K562 (cell line): ENCODE data around the gene TAS2R4. TPM values are rescaled to one million over a fixed set of nuclear protein-coding genes. Genes with fewer than 3 reads are reported as not detected.
A peak's percentile ranks its signal among the peaks of the same experiment; 100 is the strongest.

Source experiments
- ATAC-seq: fragments of 200-7000 bp; cut with Tn5 transposase; 3 replicates; pipeline ENCODE4 v1.9.1; 2020; ENCODE audit warnings: moderate library complexity
- BruUV-seq: library from RNA; stranded (reverse); fragments of 400-500 nt; replicated peaks from 2 replicates; lab custom pipeline; 2021; lab: Mats Ljungman, UMichigan
- CTCF ChIA-PET: fragments of 300-600 bp; formaldehyde crosslinking; extraction: SDS; loops from one replicate; lab custom pipeline; 2021; ENCODE audit warnings: low intra/inter-chr PET ratio; lab: Yijun Ruan, JAX
- POLR2A ChIA-PET: fragments of 300-600, 350-650 bp; sonication (Branson Sonifier 250); formaldehyde crosslinking; extraction: SDS; loops from one replicate; lab custom pipeline; 2021; ENCODE audit warnings: antibody characterized with exemption, inconsistent platforms; lab: Yijun Ruan, JAX
- DNase-seq, 4 experiments: peaks; one replicate each; pipeline versions ENCODE4 v3.0.0 to v3.0.0-alpha.2; 2011 to 2018; ENCODE audit warnings: low spot score in 3 of 4, mixed read lengths in 3 of 4; ENCODE audit errors: extremely low read depth in 1 of 4
- FAIRE-seq: peaks from 2 replicates; lab custom pipeline; 2011; peaks lifted over from hg19 to GRCh38; lab: Jason Lieb, UNC
- H2AFZ ChIP-seq: 2 replicates; pipeline ENCODE4 v1.6.0; 2011; ENCODE audit warnings: low read depth, low read length, control low read depth, inconsistent platforms
- H3K27ac ChIP-seq: fragments of 200-600 bp; 3 replicates; pipeline ENCODE4 v1.8.0; 2011; ENCODE audit warnings: low read depth, mild to moderate bottlenecking, control low read depth, inconsistent platforms, low read length, moderate library complexity, mixed read lengths; ENCODE audit errors: extremely low read depth
- H3K27me3 ChIP-seq, 2 experiments: fragments of 300-600 bp in 1 of 2; 2 replicates in 1 of 2; 3 replicates in 1 of 2; pipeline versions ENCODE4 v1.6.0 to v1.8.0; 2011; ENCODE audit warnings: inconsistent platforms in 2 of 2, low read length in 2 of 2, mild to moderate bottlenecking in 1 of 2, mixed read lengths in 1 of 2, moderate library complexity in 1 of 2; ENCODE audit not compliant: control insufficient read depth in 2 of 2, insufficient read depth in 2 of 2
- H3K36me3 ChIP-seq: fragments of 300-600 bp; 3 replicates; pipeline ENCODE4 v1.8.0; 2011; ENCODE audit warnings: mild to moderate bottlenecking, low read length, inconsistent platforms; ENCODE audit not compliant: control insufficient read depth, insufficient read depth
- H3K4me1 ChIP-seq, 2 experiments: fragments of 200-600 bp in 1 of 2; replicated peaks in 1 of 2; 2 replicates in 1 of 2; 3 replicates in 1 of 2; pipeline versions ENCODE4 v1.5.1 to v1.8.0; 2011; ENCODE audit warnings: inconsistent platforms in 2 of 2, low read length in 2 of 2, mild to moderate bottlenecking in 1 of 2, mixed read lengths in 1 of 2, moderate library complexity in 1 of 2; ENCODE audit not compliant: control insufficient read depth in 2 of 2, insufficient read depth in 2 of 2
- H3K4me2 ChIP-seq: 2 replicates; pipeline ENCODE4 v1.6.1; 2011; ENCODE audit warnings: low read length, control low read depth, inconsistent platforms, mixed read lengths; ENCODE audit not compliant: insufficient read depth
- H3K4me3 ChIP-seq: fragments of 200-600 bp; sonication (generic), shearing (Covaris generic); 2 replicates; pipeline ENCODE4 v1.5.1; 2016; ENCODE audit warnings: control low read depth, inconsistent platforms
- H3K79me2 ChIP-seq: fragments of 200-600 bp; 3 replicates; pipeline ENCODE4 v1.8.0; 2011; ENCODE audit warnings: low read length, inconsistent platforms; ENCODE audit not compliant: control insufficient read depth, insufficient read depth
- H3K9ac ChIP-seq, 2 experiments: 2 replicates each; pipeline versions ENCODE4 v1.6.0 to v1.6.1; 2011; ENCODE audit warnings: low read depth in 2 of 2, low read length in 2 of 2, control low read depth in 1 of 2, inconsistent platforms in 1 of 2, mild to moderate bottlenecking in 1 of 2, mixed read lengths in 1 of 2; ENCODE audit not compliant: insufficient read depth in 1 of 2
- H3K9me1 ChIP-seq: one replicate; pipeline ENCODE4 v1.6.0; 2011; ENCODE audit warnings: inconsistent platforms, mild to moderate bottlenecking, low read length, moderate library complexity; ENCODE audit not compliant: control insufficient read depth, insufficient read depth
- H3K9me3 ChIP-seq: replicated peaks from 2 replicates; pipeline ENCODE4 v1.5.1; 2011; ENCODE audit warnings: low read depth, low read length, inconsistent platforms; ENCODE audit not compliant: control insufficient read depth, insufficient read depth
- H4K20me1 ChIP-seq: replicated peaks from 2 replicates; pipeline ENCODE4 v1.6.1; 2011; ENCODE audit warnings: low read length, inconsistent platforms, mixed read lengths; ENCODE audit not compliant: control insufficient read depth, insufficient read depth
- CC2D1A ChIP-seq: fragments of 450-650 bp; IDR thresholded peaks from 2 replicates; pipeline ENCODE4 v1.6.1; 2017; ENCODE audit warnings: mild to moderate bottlenecking
- CHAMP1 ChIP-seq: fragments of 450-650 bp; IDR thresholded peaks from 2 replicates; pipeline ENCODE4 v1.6.1; 2016; ENCODE audit warnings: mild to moderate bottlenecking
- GATA2 ChIP-seq: sonication (generic); formaldehyde crosslinking; IDR thresholded peaks from 2 replicates; pipeline ENCODE4 v1.4.0; 2020; ENCODE audit warnings: mild to moderate bottlenecking, missing genetic modification reagents
- HBP1 ChIP-seq: fragments of 450-650 bp; formaldehyde crosslinking; IDR thresholded peaks from 2 replicates; pipeline ENCODE4 v1.4.0; 2022; ENCODE audit warnings: missing genetic modification characterization
- HNRNPH1 ChIP-seq: fragments of 200-400 bp; formaldehyde crosslinking; optimal IDR thresholded peaks from 2 replicates; pipeline ENCODE3; 2017; ENCODE audit warnings: low read depth, mild to moderate bottlenecking, low read length, moderate library complexity
- SAFB ChIP-seq: fragments of 200-400 bp; formaldehyde crosslinking; IDR thresholded peaks from 2 replicates; pipeline ENCODE4 v1.6.1; 2017; ENCODE audit warnings: low read depth, low read length, borderline replicate concordance
- SMARCA4 ChIP-seq: fragments of 450-650 bp; IDR thresholded peaks from 2 replicates; pipeline ENCODE4 v1.6.1; 2016
- SRSF9 ChIP-seq: fragments of 200-400 bp; formaldehyde crosslinking; IDR thresholded peaks from 2 replicates; pipeline ENCODE4 v1.6.1; 2017; ENCODE audit warnings: low read depth, low read length, borderline replicate concordance
- ZEB2 ChIP-seq: fragments of 450-650 bp; IDR thresholded peaks from 2 replicates; pipeline ENCODE4 v1.6.1; 2016
- ZKSCAN1 ChIP-seq: fragments of 150-350 bp; IDR thresholded peaks from 2 replicates; pipeline ENCODE4 v1.6.1; 2016; ENCODE audit warnings: low read depth, low read length
- ZNF445 ChIP-seq: fragments of 250-450 bp; sonication (Bioruptor Pico); IDR thresholded peaks from 2 replicates; pipeline ENCODE4 v1.4.0; 2020; ENCODE audit warnings: low read depth, mild to moderate bottlenecking, moderate library complexity
- WGBS: fragments of 100-300 bp; shearing (Covaris generic); methylation state at CpG from one replicate; pipeline ENCODE4 v1.1.6; 2016; ENCODE audit warnings: low coverage, mixed read lengths; ENCODE audit not compliant: insufficient coverage; ENCODE audit errors: missing lambda C conversion rate; 5-methylcytosine and 5-hydroxymethylcytosine counted together
- in situ Hi-C: fragments of 300-500 bp; cut with MboI; formaldehyde crosslinking; loops from 4 replicates; pipeline ENCODE4 v1.15.0; 2018; ENCODE audit warnings: inconsistent platforms, mixed read lengths
- intact Hi-C: fragments of 100-400 bp; cut with micrococcal nuclease; formaldehyde crosslinking; loops from 2 replicates; pipeline ENCODE4 v1.14.2; 2022
- polyA plus RNA-seq, 8 experiments: library from polyadenylated mRNA; depleted of rRNA in 4 of 8; stranded (reverse) in 5 of 8; unstranded in 3 of 8; fragments of >200 nt; fragmentation: Nextera tagmentation in 2 of 8; fragmentation: Illumina TruSeq in 1 of 8; extraction: Ambion mirVana in 2 of 8; extraction: Trizol in 1 of 8; gene quantifications; 2 replicates each; pipeline versions ENCODE4 v1.2.1 to v1.2.3, GENCODE V29; 2011 to 2014; ENCODE audit warnings: inconsistent platforms in 1 of 8, missing spikeins in 1 of 8
- total RNA-seq, 7 experiments: library from RNA; depleted of rRNA in 6 of 7; stranded (reverse); fragments of >200 nt in 6 of 7; fragmentation: Illumina TruSeq in 2 of 7; extraction: Trizol in 2 of 7; gene quantifications; 2 replicates each; pipeline versions ENCODE4 v1.2.1 to v1.2.3, GENCODE V29; 2011 to 2021; ENCODE audit warnings: low replicate concordance in 1 of 7
- TF ChIP-seq, protein P1 (sequence below), 2 experiments: fragments of 200-800 bp in 1 of 2; sonication (Bioruptor generic) in 1 of 2; sonication (generic) in 1 of 2; formaldehyde crosslinking in 1 of 2; IDR thresholded peaks in 1 of 2; conservative IDR thresholded peaks in 1 of 2; 2 replicates each; pipeline versions ENCODE4 v1.5.0 to v1.6.1; 2016 to 2020; ENCODE audit warnings: missing compliant biosample characterization in 1 of 2, missing genetic modification characterization in 1 of 2, missing genetic modification reagents in 1 of 2
- TF ChIP-seq, protein P2 (sequence below): fragments of 450-650 bp; formaldehyde crosslinking; IDR thresholded peaks from 2 replicates; pipeline ENCODE4 v1.4.0; 2020; ENCODE audit warnings: mild to moderate bottlenecking, moderate library complexity

The TAS2R4 gene
- total and polyA plus RNA-seq, 9 of the 15 experiments (the other 6 are each of a cell fraction or from before 2014, with no cell fraction given), result 0.04 to 2.1 (median 0.68) TPM

DNA sequence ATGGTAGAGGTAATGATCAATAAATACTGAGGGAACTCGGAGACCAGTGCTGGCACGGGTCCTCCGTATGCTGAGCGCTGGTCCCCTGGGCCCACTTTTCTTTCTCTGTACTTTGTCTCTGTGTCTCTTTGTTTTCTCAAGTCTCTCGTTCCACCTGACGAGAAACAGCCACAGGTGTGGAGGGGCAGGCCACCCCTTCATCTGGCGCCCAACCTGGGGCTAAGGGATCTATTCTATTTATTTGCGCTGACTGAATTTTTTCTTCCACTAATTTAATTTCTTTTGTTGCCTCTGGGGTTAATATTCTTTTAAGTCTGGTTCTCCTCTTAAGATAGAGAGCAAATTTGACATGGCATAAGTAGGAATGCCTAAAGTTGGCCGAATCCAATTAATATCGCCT, 24.6 kb upstream of the TAS2R4 start (continued):
- TF ChIP-seq CHAMP1 (peak; percentile 96), ZEB2 (0 out of 2 replicates have a peak, but pooled peaks have one; percentile 32), ZNF445 (CRISPR knock-in tag) (0 out of 2 replicates have a peak, but pooled peaks have one; percentile 45), CC2D1A (peak; percentile 70; the same call in 1 of the 2 replicates)

GRCh38 chr7:141752634-141753033, 23.8 kb upstream of the TAS2R4 start:
- FAIRE-seq, result no peak
- peaks cover 99% of the 10 kb centered on the region for H3K36me3 ChIP-seq
- intact Hi-C loops (loop anchor here (10.0 kb wide), 1 partner anchor 222 kb away; the partner anchor contains the start of gene TAS2R38), in situ Hi-C loops (no loop called here)
- H3K9me1 ChIP-seq, result no peaks in the 10 kb centered on the region
- H3K27me3 ChIP-seq, result no peaks in the 10 kb centered on the region
- ChIA-PET CTCF (no interaction called here), POLR2A (no interaction called here)
- H3K4me1 ChIP-seq, result no peaks in the 10 kb centered on the region
- no peak overlapping the region for H2AFZ ChIP-seq
- H4K20me1 ChIP-seq, result no peaks in the 10 kb centered on the region
- BruUV-seq, result no TSS peak
- no peak for ATAC-seq
- H3K9ac ChIP-seq, result no peak overlapping the region
- no peak overlapping the region for H3K27ac ChIP-seq
- WGBS, result 97% methylated on average over 13 of the region's 13 CpGs
- peak in 1 of 4 experiments; percentile 40 for DNase-seq
- peaks cover 32% of the 10 kb centered on the region for H3K9me3 ChIP-seq
- H3K79me2 ChIP-seq, result no peaks in the 10 kb centered on the region
- H3K4me3 ChIP-seq, result no peak overlapping the region
- no peak overlapping the region for H3K4me2 ChIP-seq
- TF ChIP-seq GATA2 (CRISPR knock-in tag) (no peak), HBP1 (no peak), SAFB (no peak), HNRNPH1 (no peak), SMARCA4 (no peak), ZKSCAN1 (no peak), SRSF9 (no peak)
- TF ChIP-seq, protein P1, sequence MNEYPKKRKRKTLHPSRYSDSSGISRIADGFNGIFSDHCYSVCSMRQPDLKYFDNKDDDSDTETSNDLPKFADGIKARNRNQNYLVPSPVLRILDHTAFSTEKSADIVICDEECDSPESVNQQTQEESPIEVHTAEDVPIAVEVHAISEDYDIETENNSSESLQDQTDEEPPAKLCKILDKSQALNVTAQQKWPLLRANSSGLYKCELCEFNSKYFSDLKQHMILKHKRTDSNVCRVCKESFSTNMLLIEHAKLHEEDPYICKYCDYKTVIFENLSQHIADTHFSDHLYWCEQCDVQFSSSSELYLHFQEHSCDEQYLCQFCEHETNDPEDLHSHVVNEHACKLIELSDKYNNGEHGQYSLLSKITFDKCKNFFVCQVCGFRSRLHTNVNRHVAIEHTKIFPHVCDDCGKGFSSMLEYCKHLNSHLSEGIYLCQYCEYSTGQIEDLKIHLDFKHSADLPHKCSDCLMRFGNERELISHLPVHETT (CRISPR knock-in tag; conservative IDR thresholded peaks at IDR 0.05 in 1 of 2, IDR thresholded peaks at IDR 0.05 in 1 of 2), result no peak
- TF ChIP-seq, protein P2, sequence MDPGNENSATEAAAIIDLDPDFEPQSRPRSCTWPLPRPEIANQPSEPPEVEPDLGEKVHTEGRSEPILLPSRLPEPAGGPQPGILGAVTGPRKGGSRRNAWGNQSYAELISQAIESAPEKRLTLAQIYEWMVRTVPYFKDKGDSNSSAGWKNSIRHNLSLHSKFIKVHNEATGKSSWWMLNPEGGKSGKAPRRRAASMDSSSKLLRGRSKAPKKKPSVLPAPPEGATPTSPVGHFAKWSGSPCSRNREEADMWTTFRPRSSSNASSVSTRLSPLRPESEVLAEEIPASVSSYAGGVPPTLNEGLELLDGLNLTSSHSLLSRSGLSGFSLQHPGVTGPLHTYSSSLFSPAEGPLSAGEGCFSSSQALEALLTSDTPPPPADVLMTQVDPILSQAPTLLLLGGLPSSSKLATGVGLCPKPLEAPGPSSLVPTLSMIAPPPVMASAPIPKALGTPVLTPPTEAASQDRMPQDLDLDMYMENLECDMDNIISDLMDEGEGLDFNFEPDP (CRISPR knock-in tag), result no peak
